OCI-LY3 (cell line): ENCODE data around the gene XPO5.

Source experiments
- CTCF ChIP-seq: fragments of 200-600, 300-600 bp; sonication (generic); IDR thresholded peaks from 2 replicates; pipeline ENCODE4 v1.5.1; 2014; ENCODE audit warnings: antibody characterized with exemption, low read length, low read depth
- EZH2phosphoT487 ChIP-seq: fragments of 200-600 bp; shearing (Covaris generic); IDR thresholded peaks from 2 replicates; pipeline ENCODE4 v1.6.1; 2018; ENCODE audit warnings: antibody characterized with exemption, mixed run types, low read depth

GRCh38 chr6:43541774-43542471 is 33.9 kb downstream of the XPO5 start:
- TF ChIP-seq CTCF, result no peak
- TF ChIP-seq EZH2phosphoT487, result no peak
